Gastroesophageal sphincter (tissue), 4 donors: ENCODE data around the gene CHIT1. TPM values are rescaled to one million over a fixed set of nuclear protein-coding genes. Genes with fewer than 3 reads are reported as not detected.

Source experiments
- ATAC-seq: fragments of 150-250 bp; one replicate; pipeline ENCODE4 v1.9.1; 2016; ENCODE audit warnings: mild to moderate bottlenecking, moderate library complexity
- H3K27ac ChIP-seq, 4 donors: fragments of 200-600 bp; sonication (generic) in 3 of 4; 1 replicate in 3 of 4; 2 replicates in 1 of 4; pipeline ENCODE4 v1.5.1; 2016 to 2019
- H3K27me3 ChIP-seq: fragments of 200-600 bp; sonication (generic); one replicate; pipeline ENCODE4 v1.5.1; 2019
- H3K36me3 ChIP-seq, 2 donors: fragments of 200-600 bp; sonication (generic); one replicate each; pipeline ENCODE4 v1.5.1; 2019; ENCODE audit warnings: control low read depth in 1 of 2
- H3K4me1 ChIP-seq, 3 donors: fragments of 200-600 bp; sonication (generic); 1 replicate in 2 of 3; 2 replicates in 1 of 3; pipeline ENCODE4 v1.5.1; 2016 to 2019; ENCODE audit warnings: control low read depth in 2 of 3
- H3K4me3 ChIP-seq, 2 donors: fragments of 200-600 bp; sonication (generic); one replicate each; pipeline ENCODE4 v1.5.1; 2019; ENCODE audit warnings: mild to moderate bottlenecking in 1 of 2, moderate library complexity in 1 of 2
- H3K9me3 ChIP-seq, 3 donors: fragments of 200-600 bp; sonication (generic); one replicate each; pipeline ENCODE4 v1.5.1; 2017 to 2019; ENCODE audit warnings: control low read depth in 2 of 3
- CTCF ChIP-seq, 4 experiments: fragments of 200-600 bp in 2 of 4; fragments of 450-650 bp in 2 of 4; sonication (generic) in 1 of 4; IDR thresholded peaks; one replicate each; pipeline ENCODE4 v1.5.1; 2017 to 2019; ENCODE audit warnings: antibody characterized with exemption in 4 of 4, mild to moderate bottlenecking in 2 of 4, moderate library complexity in 2 of 4
- EP300 ChIP-seq: sonication (generic); formaldehyde crosslinking; IDR thresholded peaks from one replicate; pipeline ENCODE4 v1.6.1; 2017; ENCODE audit warnings: antibody characterized with exemption, mild to moderate bottlenecking
- POLR2A ChIP-seq, 2 donors: fragments of 450-650 bp; IDR thresholded peaks; one replicate each; pipeline ENCODE4 v1.6.1; 2017; ENCODE audit warnings: antibody characterized with exemption in 2 of 2, mild to moderate bottlenecking in 2 of 2, moderate library complexity in 1 of 2
- POLR2AphosphoS5 ChIP-seq: sonication (generic); formaldehyde crosslinking; IDR thresholded peaks from one replicate; pipeline ENCODE4 v1.6.1; 2017; ENCODE audit warnings: antibody characterized with exemption
- WGBS, 2 donors: methylation state at CpG; one replicate each; pipeline ENCODE4 v1.1.5; 2018; ENCODE audit warnings: low coverage in 1 of 2; 5-methylcytosine and 5-hydroxymethylcytosine counted together
- total RNA-seq, 4 donors: library from RNA; depleted of rRNA; stranded (reverse); fragments of >200 nt; gene quantifications; one replicate each; pipeline ENCODE4 v1.1.0, GENCODE V29; 2016

The CHIT1 gene
- total RNA-seq, 4 donors from 2014 or later = 0.13 to 0.16 TPM; not detected in 2

GRCh38 chr1:203175237-203175826, 54.1 kb downstream of the CHIT1 start, which contains the start of gene MYBPH:
MYBPH (minus strand) TSS chr1:203175826; CDS start chr1:203175755, 71 bp downstream.
- H3K4me3 ChIP-seq = no peak within 1 kb of the TSS
- no peaks in the 10 kb centered on the region for H3K9me3 ChIP-seq
- H3K36me3 ChIP-seq = no peaks in the 10 kb centered on the region
- no peak within 1 kb of the TSS for H3K27ac ChIP-seq
- 84% methylated on average over 2 of the region's 5 CpGs; no CpG with 5 or more reads in 1 of the 2 donors for WGBS, 2 donors
- H3K4me1 ChIP-seq = no peaks in the 10 kb centered on the region
- no peaks in the 10 kb centered on the region for H3K27me3 ChIP-seq
- ATAC-seq = no peak
- TF ChIP-seq EP300 (no peak), CTCF (IDR thresholded peaks at IDR 0.05) (no peak), POLR2A (IDR thresholded peaks at IDR 0.05) (no peak), POLR2AphosphoS5 (no peak)

GRCh38 chr1:203174324-203174985, 55.0 kb downstream of the CHIT1 start:
- no peaks in the 10 kb centered on the region for H3K36me3 ChIP-seq
- H3K9me3 ChIP-seq = no peaks in the 10 kb centered on the region
- no peak overlapping the region for H3K4me3 ChIP-seq
- H3K4me1 ChIP-seq = no peaks in the 10 kb centered on the region
- no peak for ATAC-seq
- no peak overlapping the region for H3K27ac ChIP-seq
- TF ChIP-seq POLR2AphosphoS5 = no peak
- TF ChIP-seq CTCF (IDR thresholded peaks at IDR 0.05) = no peak
- TF ChIP-seq POLR2A (IDR thresholded peaks at IDR 0.05) = no peak
- no peak for TF ChIP-seq EP300
- no peaks in the 10 kb centered on the region for H3K27me3 ChIP-seq
- 92% methylated on average over 2 to 9 of the region's 12 CpGs for WGBS, 2 donors

- no peak for TF ChIP-seq EP300
- TF ChIP-seq CTCF (IDR thresholded peaks at IDR 0.05) = no peak
- no peak for TF ChIP-seq POLR2A (IDR thresholded peaks at IDR 0.05)
- no peak for TF ChIP-seq POLR2AphosphoS5
- Histone ChIP-seq H3K4me3 (no peak overlapping the region), H3K4me1 (no peaks in the 10 kb centered on the region), H3K9me3 (no peaks in the 10 kb centered on the region), H3K27me3 (no peaks in the 10 kb centered on the region), H3K36me3 (no peaks in the 10 kb centered on the region), H3K27ac (no peak overlapping the region)
- WGBS, 2 donors = 85% methylated on average over 5 of the region's 5 CpGs; no CpG with 5 or more reads in 1 of the 2 donors
- ATAC-seq = no peak
Measured at GRCh38 chr1:203173566-203173965, 55.9 kb downstream of the CHIT1 start.

- no peaks in the 10 kb centered on the region for H3K9me3 ChIP-seq
- H3K4me3 ChIP-seq = no peak overlapping the region
- ATAC-seq = no peak
- no peaks in the 10 kb centered on the region for H3K4me1 ChIP-seq
- H3K36me3 ChIP-seq = no peaks in the 10 kb centered on the region
- no peak overlapping the region for H3K27ac ChIP-seq
- no CpG with 5 or more reads among the region's 2 CpGs for WGBS, 2 donors
- TF ChIP-seq CTCF (IDR thresholded peaks at IDR 0.05) (no peak), POLR2A (IDR thresholded peaks at IDR 0.05) (no peak), POLR2AphosphoS5 (no peak), EP300 (no peak)
- no peaks in the 10 kb centered on the region for H3K27me3 ChIP-seq
Measured at GRCh38 chr1:203173011-203173555, 56.4 kb downstream of the CHIT1 start.
